H9 (cell line): ENCODE measurements around the gene IKZF1. TPM values are rescaled to one million over a fixed set of nuclear protein-coding genes. Genes with fewer than 3 reads are reported as not detected.

Source experiments
- DNase-seq: peaks from one replicate; pipeline ENCODE4 v3.0.0-alpha.2; 2017
- H2AFZ ChIP-seq: one replicate; pipeline ENCODE4 v1.6.1; 2013; ENCODE audit warnings: mild to moderate bottlenecking, low read length, control low read depth, moderate library complexity
- H2AK5ac ChIP-seq: 2 replicates; pipeline ENCODE4 v1.6.1; 2013; ENCODE audit warnings: low read length, control low read depth, mixed read lengths; ENCODE audit not compliant: insufficient read length
- H2BK120ac ChIP-seq: one replicate; pipeline ENCODE4 v1.6.1; 2013; ENCODE audit warnings: low read depth, mild to moderate bottlenecking, low read length, control low read depth, inconsistent platforms; ENCODE audit not compliant: poor library complexity, severe bottlenecking
- H2BK12ac ChIP-seq: 2 replicates; pipeline ENCODE4 v1.6.1; 2013; ENCODE audit warnings: low read length, control low read depth, mixed read lengths, low read depth; ENCODE audit not compliant: insufficient read length
- H2BK15ac ChIP-seq: 2 replicates; pipeline ENCODE4 v1.6.1; 2013; ENCODE audit warnings: low read depth, low read length, control low read depth
- H2BK20ac ChIP-seq: one replicate; pipeline ENCODE4 v1.6.1; 2013; ENCODE audit warnings: low read depth, mild to moderate bottlenecking, low read length, control low read depth, inconsistent platforms; ENCODE audit not compliant: poor library complexity, severe bottlenecking
- H2BK5ac ChIP-seq: 2 replicates; pipeline ENCODE4 v1.6.1; 2013; ENCODE audit warnings: low read length, control low read depth, mixed read lengths; ENCODE audit not compliant: insufficient read length
- H3K14ac ChIP-seq: 2 replicates; pipeline ENCODE4 v1.6.1; 2013; ENCODE audit warnings: low read length, control low read depth; ENCODE audit not compliant: insufficient read depth
- H3K18ac ChIP-seq: 2 replicates; pipeline ENCODE4 v1.6.1; 2013; ENCODE audit warnings: low read depth, mild to moderate bottlenecking, mixed read lengths, low read length, control low read depth; ENCODE audit not compliant: insufficient read length
- H3K23ac ChIP-seq: 2 replicates; pipeline ENCODE4 v1.6.1; 2013; ENCODE audit warnings: low read length, control low read depth, mixed read lengths, low read depth; ENCODE audit not compliant: insufficient read length
- H3K23me2 ChIP-seq: 2 replicates; pipeline ENCODE4 v1.6.1; 2013; ENCODE audit warnings: low read depth, mild to moderate bottlenecking, mixed read lengths, low read length, control low read depth; ENCODE audit not compliant: insufficient read length, poor library complexity, severe bottlenecking
- H3K27ac ChIP-seq: 2 replicates; pipeline ENCODE4 v1.5.1; 2013; ENCODE audit warnings: low read length, control low read depth, mixed read lengths, low read depth; ENCODE audit not compliant: insufficient read length
- H3K27me3 ChIP-seq: 2 replicates; pipeline ENCODE4 v1.6.1; 2013; ENCODE audit warnings: low read length, control low read depth, inconsistent platforms; ENCODE audit not compliant: insufficient read depth
- H3K4ac ChIP-seq: 2 replicates; pipeline ENCODE4 v1.6.1; 2013; ENCODE audit warnings: low read depth, mild to moderate bottlenecking, control low read depth, inconsistent platforms, low read length, moderate library complexity
- H3K4me1 ChIP-seq: 2 replicates; pipeline ENCODE4 v1.6.1; 2013; ENCODE audit warnings: low read length, control low read depth, inconsistent platforms; ENCODE audit not compliant: insufficient read depth
- H3K4me2 ChIP-seq: 2 replicates; pipeline ENCODE4 v1.6.1; 2013; ENCODE audit warnings: low read length, control low read depth, mixed read lengths; ENCODE audit not compliant: insufficient read length, insufficient read depth
- H3K56ac ChIP-seq: 2 replicates; pipeline ENCODE4 v1.6.1; 2013; ENCODE audit warnings: low read depth, mild to moderate bottlenecking, mixed read lengths, low read length, control low read depth; ENCODE audit not compliant: insufficient read length
- H3K79me1 ChIP-seq: 2 replicates; pipeline ENCODE4 v1.6.1; 2013; ENCODE audit warnings: low read depth, mild to moderate bottlenecking, moderate library complexity, low read length, control low read depth, inconsistent platforms; ENCODE audit not compliant: insufficient read depth, poor library complexity, severe bottlenecking
- H3K79me2 ChIP-seq: 2 replicates; pipeline ENCODE4 v1.6.1; 2013; ENCODE audit warnings: low read length, control low read depth, inconsistent platforms; ENCODE audit not compliant: insufficient read depth
- H3K9ac ChIP-seq: 2 replicates; pipeline ENCODE4 v1.6.1; 2013; ENCODE audit warnings: low read length, control low read depth, mixed read lengths; ENCODE audit not compliant: insufficient read length; ENCODE audit errors: extremely low read depth
- H3K9me3 ChIP-seq: one replicate; pipeline ENCODE4 v1.6.1; 2013; ENCODE audit warnings: low read depth, low read length, inconsistent platforms; ENCODE audit not compliant: control insufficient read depth
- H3T11ph ChIP-seq: one replicate; pipeline ENCODE4 v1.6.1; 2013; ENCODE audit warnings: mild to moderate bottlenecking, low read length, control low read depth, inconsistent platforms
- H4K20me1 ChIP-seq: one replicate; pipeline ENCODE4 v1.6.1; 2013; ENCODE audit not compliant: control insufficient read depth, insufficient read length, insufficient read depth
- H4K5ac ChIP-seq: 2 replicates; pipeline ENCODE4 v1.6.1; 2013; ENCODE audit warnings: low read depth, mild to moderate bottlenecking, mixed read lengths, low read length, control low read depth; ENCODE audit not compliant: insufficient read length
- H4K8ac ChIP-seq: replicated peaks from 2 replicates; pipeline ENCODE4 v1.6.1; 2013; ENCODE audit warnings: low read length, control low read depth, mixed read lengths, low read depth; ENCODE audit not compliant: insufficient read length
- H4K91ac ChIP-seq: 2 replicates; pipeline ENCODE4 v1.6.1; 2013; ENCODE audit warnings: low read depth, mild to moderate bottlenecking, moderate library complexity, mixed read lengths, low read length, control low read depth; ENCODE audit not compliant: insufficient read length
- H3K27ac Mint-ChIP-seq, 3 experiments: 2 replicates in 2 of 3; 3 replicates in 1 of 3; pipeline ENCODE4 v1.8.0; 2020 to 2021; ENCODE audit warnings: mixed read lengths in 3 of 3, mild to moderate bottlenecking in 1 of 3, moderate library complexity in 1 of 3
- H3K27me3 Mint-ChIP-seq: 2 replicates; pipeline ENCODE4 v1.8.0; 2021; ENCODE audit warnings: low read depth, mild to moderate bottlenecking, moderate library complexity, mixed read lengths
- H3K36me3 Mint-ChIP-seq, 3 experiments: 2 replicates in 2 of 3; 3 replicates in 1 of 3; pipeline ENCODE4 v1.8.0; 2020 to 2021; ENCODE audit warnings: low read depth in 3 of 3, mixed read lengths in 3 of 3; ENCODE audit not compliant: insufficient read depth in 1 of 3
- H3K4me1 Mint-ChIP-seq, 2 experiments: 2 replicates each; pipeline ENCODE4 v1.8.0; 2020; ENCODE audit warnings: mixed read lengths in 2 of 2
- H3K4me3 Mint-ChIP-seq, 2 experiments: 2 replicates in 1 of 2; 3 replicates in 1 of 2; pipeline ENCODE4 v1.8.0; 2020 to 2021; ENCODE audit warnings: mild to moderate bottlenecking in 2 of 2, mixed read lengths in 2 of 2, moderate library complexity in 1 of 2
- H3K9me3 Mint-ChIP-seq, 2 experiments: 2 replicates in 1 of 2; 3 replicates in 1 of 2; pipeline ENCODE4 v1.8.0; 2020; ENCODE audit warnings: mild to moderate bottlenecking in 2 of 2, mixed read lengths in 2 of 2, moderate library complexity in 1 of 2
- CTCF ChIP-seq: fragments of 200-600 bp; sonication (generic); conservative IDR thresholded peaks from 3 replicates; pipeline ENCODE4 v1.8.0; 2021; ENCODE audit warnings: antibody characterized with exemption, mild to moderate bottlenecking
- WGBS: extraction: QIAGEN DNeasy Blood & Tissue Kit; methylation state at CpG from one replicate; pipeline ENCODE4 v1.1.7; 2013; ENCODE audit warnings: missing lambda C conversion rate, low lambda C conversion rate, mixed read lengths; ENCODE audit not compliant: insufficient read length; ENCODE audit errors: extremely low coverage; 5-methylcytosine and 5-hydroxymethylcytosine counted together
- total RNA-seq: library from RNA; stranded (reverse); gene quantifications from 2 replicates; pipeline ENCODE4 v1.2.1, GENCODE V29; 2021

The IKZF1 gene
- total RNA-seq, 1 experiment from 2014 or later = 0.98 TPM

GRCh38 chr7:50272808-50273207, 31.7 kb upstream of the IKZF1 start:
- Histone ChIP-seq H3K79me2 (no peaks in the 10 kb centered on the region), H3K79me1 (no peaks in the 10 kb centered on the region)
- no peaks in the 10 kb centered on the region for H3K9me3 Mint-ChIP-seq

More at GRCh38 chr7:50272808-50273207, 31.7 kb upstream of the IKZF1 start:
- H2BK20ac ChIP-seq = no peak overlapping the region
- no peak overlapping the region for H3K27ac ChIP-seq
- H3K27ac Mint-ChIP-seq = no peak overlapping the region
- H4K8ac ChIP-seq = no peak overlapping the region
- no peak overlapping the region for H2BK120ac ChIP-seq
- no peaks in the 10 kb centered on the region for H3K27me3 ChIP-seq
- H2BK15ac ChIP-seq = no peak overlapping the region
- H3K4me1 Mint-ChIP-seq = no peaks in the 10 kb centered on the region
- no peak overlapping the region for H3K9ac ChIP-seq
- no peak overlapping the region for H3K4me3 Mint-ChIP-seq
- no peak overlapping the region for H2AK5ac ChIP-seq
- H2AFZ ChIP-seq = no peak overlapping the region
- no peak overlapping the region for H3K18ac ChIP-seq
- H3K4ac ChIP-seq = no peak overlapping the region
- H3K23ac ChIP-seq = no peak overlapping the region
- H3K56ac ChIP-seq = no peak overlapping the region
- no peaks in the 10 kb centered on the region for H4K20me1 ChIP-seq
- no peak for DNase-seq
- TF ChIP-seq CTCF = no peak
- WGBS = no CpG with 5 or more reads among the region's 3 CpGs
- H3K23me2 ChIP-seq = no peaks in the 10 kb centered on the region
- H4K91ac ChIP-seq = no peak overlapping the region
- no peak overlapping the region for H4K5ac ChIP-seq
- no peak overlapping the region for H2BK12ac ChIP-seq
- no peak overlapping the region for H2BK5ac ChIP-seq
- H3K36me3 Mint-ChIP-seq = no peaks in the 10 kb centered on the region
- H3K14ac ChIP-seq = no peak overlapping the region
- no peaks in the 10 kb centered on the region for H3K4me1 ChIP-seq
- no peak overlapping the region for H3T11ph ChIP-seq
- peaks cover 3% of the 10 kb centered on the region for H3K27me3 Mint-ChIP-seq
- no peaks in the 10 kb centered on the region for H3K9me3 ChIP-seq
- no peak overlapping the region for H3K4me2 ChIP-seq
